GM12878 (cell line): ENCODE data around the gene DLL1. TPM values are rescaled to one million over a fixed set of nuclear protein-coding genes. Genes with fewer than 3 reads are reported as not detected.

Source experiments
- ATAC-seq: fragments of 200-7000 bp; cut with Tn5 transposase; 3 replicates; pipeline ENCODE4 v1.9.1; 2020; ENCODE audit warnings: mild to moderate bottlenecking, moderate library complexity
- BruUV-seq: library from RNA; stranded (reverse); fragments of 400-500 nt; replicated peaks from 2 replicates; lab custom pipeline; 2021; lab: Mats Ljungman, UMichigan
- CTCF ChIA-PET: fragments of 300-600 bp; sonication (Branson Sonifier 250); formaldehyde crosslinking; extraction: SDS; loops from one replicate; lab custom pipeline; 2021; ENCODE audit warnings: inconsistent platforms; lab: Yijun Ruan, JAX
- POLR2A ChIA-PET: fragments of 350-600 bp; formaldehyde crosslinking; extraction: SDS; loops from one replicate; lab custom pipeline; 2021; ENCODE audit warnings: inconsistent platforms; lab: Charles Lee
- RAD21 ChIA-PET: fragments of 300-600 bp; sonication (Branson Sonifier 250); formaldehyde crosslinking; loops from one replicate; lab custom pipeline; 2023; ENCODE audit warnings: antibody characterized with exemption; ENCODE audit not compliant: unreplicated experiment; lab: Charles Lee
- SMC1A ChIA-PET: fragments of 300-600 bp; sonication (Branson Sonifier 250); formaldehyde crosslinking; loops from one replicate; lab custom pipeline; 2023; ENCODE audit not compliant: unreplicated experiment, uncharacterized antibody; lab: Charles Lee
- DNase-seq: peaks from one replicate; pipeline ENCODE4 v3.0.0-alpha.2; 2011; ENCODE audit warnings: low read depth, low spot score
- FAIRE-seq: peaks from 3 replicates; lab custom pipeline; 2011; peaks lifted over from hg19 to GRCh38; lab: Jason Lieb, UNC
- H2AFZ ChIP-seq: 2 replicates; pipeline ENCODE4 v1.6.0; 2011; ENCODE audit warnings: low read depth, low read length, control low read depth; ENCODE audit not compliant: control insufficient read depth
- H3K27ac ChIP-seq: 2 replicates; pipeline ENCODE4 v1.5.1; 2011; ENCODE audit warnings: control low read depth; ENCODE audit not compliant: control insufficient read depth, insufficient read depth
- H3K27me3 ChIP-seq, 2 experiments: replicated peaks in 1 of 2; 2 replicates each; pipeline versions ENCODE4 v1.6.0 to v1.6.1; 2011; ENCODE audit warnings: low read length in 1 of 2; ENCODE audit not compliant: control insufficient read depth in 2 of 2, insufficient read depth in 2 of 2
- H3K36me3 ChIP-seq, 2 experiments: 2 replicates each; pipeline ENCODE4 v1.5.1; 2011; ENCODE audit warnings: low read length in 1 of 2; ENCODE audit not compliant: control insufficient read depth in 2 of 2, insufficient read depth in 2 of 2
- H3K4me1 ChIP-seq: 2 replicates; pipeline ENCODE4 v1.6.1; 2011; ENCODE audit warnings: mild to moderate bottlenecking, low read length, moderate library complexity, mixed read lengths; ENCODE audit not compliant: control insufficient read depth, insufficient read depth
- H3K4me2 ChIP-seq: 2 replicates; pipeline ENCODE4 v1.6.0; 2011; ENCODE audit warnings: control low read depth; ENCODE audit not compliant: control insufficient read depth, insufficient read depth
- H3K4me3 ChIP-seq: fragments of 200-600 bp; sonication (generic); 2 replicates; pipeline ENCODE4 v1.5.1; 2016
- H3K79me2 ChIP-seq: 2 replicates; pipeline ENCODE4 v1.6.0; 2011; ENCODE audit warnings: low read length; ENCODE audit not compliant: control insufficient read depth, insufficient read depth
- H3K9ac ChIP-seq: 2 replicates; pipeline ENCODE4 v1.8.0; 2011; ENCODE audit warnings: low read length, control low read depth, mixed read lengths; ENCODE audit not compliant: control insufficient read depth, insufficient read depth
- H3K9me3 ChIP-seq: replicated peaks from 3 replicates; pipeline ENCODE4 v1.5.1; 2011; ENCODE audit warnings: mild to moderate bottlenecking, low read length; ENCODE audit not compliant: control insufficient read depth, insufficient read depth
- H4K20me1 ChIP-seq: 2 replicates; pipeline ENCODE4 v1.6.0; 2011; ENCODE audit not compliant: control insufficient read depth, insufficient read depth
- BHLHE40 ChIP-seq, 2 experiments: fragments of 450-650 bp in 1 of 2; IDR thresholded peaks; 2 replicates each; pipeline ENCODE4 v1.6.1; 2011 to 2017; ENCODE audit warnings: low read depth in 2 of 2, borderline replicate concordance in 1 of 2, improper control_type of control experiment in 1 of 2, low read length in 1 of 2, mild to moderate bottlenecking in 1 of 2
- CUX1 ChIP-seq: IDR thresholded peaks from 2 replicates; pipeline ENCODE4 v1.6.1; 2012; ENCODE audit warnings: improper control_type of control experiment, low read depth, low read length; ENCODE audit not compliant: insufficient replicate concordance
- ESRRA ChIP-seq: IDR thresholded peaks from 2 replicates; pipeline ENCODE4 v1.6.1; 2012; ENCODE audit warnings: mild to moderate bottlenecking, low read length, improper control_type of control experiment
- ETV6 ChIP-seq, 2 experiments: fragments of 450-650 bp in 1 of 2; IDR thresholded peaks in 1 of 2; conservative IDR thresholded peaks in 1 of 2; 2 replicates each; pipeline ENCODE4 v1.6.1; 2014; ENCODE audit warnings: antibody characterized with exemption in 1 of 2, borderline replicate concordance in 1 of 2, low read depth in 1 of 2, mild to moderate bottlenecking in 1 of 2, moderate library complexity in 1 of 2
- GABPA ChIP-seq: IDR thresholded peaks from 2 replicates; pipeline ENCODE4 v1.6.1; 2014; ENCODE audit warnings: antibody characterized with exemption, low read depth, mild to moderate bottlenecking, inconsistent platforms
- RAD21 ChIP-seq: IDR thresholded peaks from 2 replicates; pipeline ENCODE4 v1.6.1; 2011; ENCODE audit warnings: mild to moderate bottlenecking, low read depth, low read length, moderate library complexity; ENCODE audit not compliant: insufficient read depth
- SREBF2 ChIP-seq: IDR thresholded peaks from 2 replicates; pipeline ENCODE4 v1.6.1; 2012; ENCODE audit warnings: mild to moderate bottlenecking, low read length
- ZNF384 ChIP-seq: IDR thresholded peaks from 2 replicates; pipeline ENCODE4 v1.6.1; 2012; ENCODE audit warnings: low read depth, mild to moderate bottlenecking, low read length, improper control_type of control experiment, borderline replicate concordance
- WGBS: methylation state at CpG from one replicate; pipeline ENCODE4 v1.1.6; 2016; ENCODE audit warnings: low lambda C conversion rate; ENCODE audit not compliant: insufficient replicate concordance, insufficient coverage; ENCODE audit errors: missing lambda C conversion rate; 5-methylcytosine and 5-hydroxymethylcytosine counted together
- in situ Hi-C: fragments of 300-500 bp; cut with MboI; formaldehyde crosslinking; loops from 9 replicates; pipeline ENCODE4 v1.14.3; 2018; ENCODE audit warnings: mixed read lengths
- intact Hi-C: fragments of 100-400 bp; cut with micrococcal nuclease; formaldehyde crosslinking; loops from one replicate; pipeline ENCODE4 v1.14.2; 2022; ENCODE audit not compliant: unreplicated experiment
- polyA plus RNA-seq, 11 experiments: library from polyadenylated mRNA; depleted of rRNA in 4 of 11; unstranded in 6 of 11; stranded (reverse) in 5 of 11; fragments of >200 nt; fragmentation: Nextera tagmentation in 4 of 11; fragmentation: Illumina TruSeq in 1 of 11; extraction: Ambion mirVana in 4 of 11; extraction: Trizol in 1 of 11; gene quantifications; 1 replicate in 1 of 11; 2 replicates in 10 of 11; pipeline versions ENCODE4 v1.2.1 to v1.2.3, GENCODE V29; 2011 to 2016; ENCODE audit warnings: inconsistent platforms in 2 of 11, missing spikeins in 2 of 11, low read depth in 1 of 11
- total RNA-seq, 4 experiments: library from RNA; depleted of rRNA in 3 of 4; stranded (reverse); fragments of >200 nt in 3 of 4; fragmentation: Illumina TruSeq in 1 of 4; extraction: Trizol in 1 of 4; gene quantifications; 2 replicates each; pipeline versions ENCODE4 v1.2.1 to v1.2.3, GENCODE V29; 2013 to 2021
- TF ChIP-seq, protein P1 (sequence below): fragments of 150-350 bp; IDR thresholded peaks from 2 replicates; pipeline ENCODE4 v1.6.1; 2014; ENCODE audit warnings: mild to moderate bottlenecking, low read depth, low read length

Gene DLL1
- total and polyA plus RNA-seq, 10 of the 15 experiments (the other 5 are each of a cell fraction or from before 2014, with no cell fraction given): 0.02 to 0.80 (median 0.19) TPM

DNA sequence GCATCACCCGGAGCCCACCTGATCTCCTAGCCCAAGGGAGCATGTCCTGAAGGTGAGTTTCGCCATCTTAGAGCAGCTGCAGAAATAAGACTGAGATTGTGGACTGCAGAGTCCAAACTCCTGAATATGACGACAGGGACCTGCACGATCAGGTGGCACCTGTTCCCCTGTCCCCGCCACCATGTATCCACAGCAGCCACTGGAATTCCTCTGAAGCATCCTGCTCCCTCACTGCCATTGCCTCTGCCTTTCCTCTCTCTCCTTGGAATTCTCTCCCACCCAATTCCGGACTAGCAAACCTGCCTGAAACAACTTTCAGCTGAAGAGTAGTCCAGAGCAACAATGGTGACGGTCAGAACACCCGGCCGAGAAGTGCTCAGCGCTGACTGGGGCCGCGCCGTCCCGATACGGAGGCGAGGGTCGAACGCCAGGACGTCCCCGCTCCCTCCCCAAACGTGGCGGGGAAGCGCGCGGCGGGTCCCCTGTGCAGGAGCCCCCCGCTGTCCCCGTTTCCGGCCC, 15.0 kb upstream of the DLL1 start:
- Histone ChIP-seq H3K4me3 (peak overlapping the region; percentile 94), H3K4me2 (peak overlapping the region; percentile 97), H3K9me3 (peaks cover 5% of the 10 kb centered on the region; the same call in 1 of the 3 replicates), H3K27me3 (no peaks in the 10 kb centered on the region), H3K4me1 (peaks cover 5% of the 10 kb centered on the region; the same call in 1 of the 2 replicates), H3K36me3 (no peaks in the 10 kb centered on the region), H3K9ac (peak overlapping the region; percentile 50), H3K27ac (no peak overlapping the region), H4K20me1 (no peaks in the 10 kb centered on the region), H3K79me2 (peaks cover 43% of the 10 kb centered on the region), H2AFZ (peak overlapping the region; percentile 81)
- 19% methylated on average over 29 of the region's 29 CpGs for WGBS
- CTCF ChIA-PET: no interaction called here
- in situ Hi-C loops: no loop called here
- no peak for DNase-seq
- SMC1A ChIA-PET: interaction anchor here (1.2 kb wide), 1 partner anchor 13 kb away, joined by 4 read pairs; no protein-coding TSS in a partner anchor
- ATAC-seq: no peak; the same call in 2 of the 3 replicates
- POLR2A ChIA-PET: interaction anchor here (0.7 kb wide), 1 partner anchor 13 kb away, joined by 5 read pairs; no protein-coding TSS in a partner anchor
- no TSS peak for BruUV-seq
- no peak for FAIRE-seq
- intact Hi-C loops: loop anchor here (5.0 to 10.0 kb wide), 2 partner anchors 211 to 581 kb away; partner anchors contain the start of gene PHF10
- RAD21 ChIA-PET: interaction anchor here (1.3 kb wide), 1 partner anchor 15 kb away, joined by 3 read pairs; the partner anchor contains the start of gene DLL1
- no peak for TF ChIP-seq BHLHE40 (IDR thresholded peaks at IDR 0.05; ENCODE audit: borderline replicate concordance in 1 of 2, low read depth in 2 of 2, low read length in 1 of 2)
- no peak for TF ChIP-seq ZNF384
- no peak for TF ChIP-seq RAD21
- TF ChIP-seq, protein P1, sequence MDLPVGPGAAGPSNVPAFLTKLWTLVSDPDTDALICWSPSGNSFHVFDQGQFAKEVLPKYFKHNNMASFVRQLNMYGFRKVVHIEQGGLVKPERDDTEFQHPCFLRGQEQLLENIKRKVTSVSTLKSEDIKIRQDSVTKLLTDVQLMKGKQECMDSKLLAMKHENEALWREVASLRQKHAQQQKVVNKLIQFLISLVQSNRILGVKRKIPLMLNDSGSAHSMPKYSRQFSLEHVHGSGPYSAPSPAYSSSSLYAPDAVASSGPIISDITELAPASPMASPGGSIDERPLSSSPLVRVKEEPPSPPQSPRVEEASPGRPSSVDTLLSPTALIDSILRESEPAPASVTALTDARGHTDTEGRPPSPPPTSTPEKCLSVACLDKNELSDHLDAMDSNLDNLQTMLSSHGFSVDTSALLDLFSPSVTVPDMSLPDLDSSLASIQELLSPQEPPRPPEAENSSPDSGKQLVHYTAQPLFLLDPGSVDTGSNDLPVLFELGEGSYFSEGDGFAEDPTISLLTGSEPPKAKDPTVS: no peak
- TF ChIP-seq ESRRA: no peak
- no peak for TF ChIP-seq GABPA
- TF ChIP-seq CUX1: no peak
- TF ChIP-seq SREBF2: no peak
- TF ChIP-seq ETV6 (conservative IDR thresholded peaks at IDR 0.05 in 1 of 2, IDR thresholded peaks at IDR 0.05 in 1 of 2; ENCODE audit: borderline replicate concordance in 1 of 2, low read depth in 1 of 2): no peak
- TF ChIP-seq, all 136 proteins: peak for 0
